Astrocyte (in vitro differentiated cells and primary cell): Measurements from ENCODE around the gene EYS.

ENCODE experiments used
- CTCF ChIP-seq: IDR thresholded peaks from 2 replicates; pipeline ENCODE4 v1.5.1; 2011; ENCODE audit warnings: low read depth, mild to moderate bottlenecking, inconsistent platforms, low read length, moderate library complexity; ENCODE audit not compliant: insufficient read depth
- EZH2 ChIP-seq: IDR thresholded peaks from 2 replicates; pipeline ENCODE4 v1.6.1; 2012; ENCODE audit warnings: mild to moderate bottlenecking, low read length, inconsistent platforms; ENCODE audit not compliant: insufficient read depth

- TF ChIP-seq CTCF (no peak), EZH2 (no peak)
These were observed 140.9 kb downstream of the EYS start for GRCh38 chr6:65566117-65566516.
